GM18520 (cell line): ENCODE data around the gene PMPCA.
"Not testable (repeated sequence)": the region's sequence is repeated elsewhere in the genome, so short reads cannot be mapped to it uniquely, and the experiment has no call there.

Source experiments
- ATAC-seq: cut with Tn5 transposase; IDR thresholded peaks from one replicate; pipeline ENCODE4 v1.9.1; 2021; ENCODE audit not compliant: unreplicated experiment

Gene PMPCA

GRCh38 chr9:136409557-136410455 lies 652 bp upstream of the PMPCA start:
- ATAC-seq, result peak; percentile 10

- ATAC-seq, result no peak
Measured at GRCh38 chr9:136411378-136411777, 920 bp downstream of the PMPCA start.

GRCh38 chr9:136412962-136413361 lies 2.5 kb downstream of the PMPCA start:
- ATAC-seq, result no peak

DNA sequence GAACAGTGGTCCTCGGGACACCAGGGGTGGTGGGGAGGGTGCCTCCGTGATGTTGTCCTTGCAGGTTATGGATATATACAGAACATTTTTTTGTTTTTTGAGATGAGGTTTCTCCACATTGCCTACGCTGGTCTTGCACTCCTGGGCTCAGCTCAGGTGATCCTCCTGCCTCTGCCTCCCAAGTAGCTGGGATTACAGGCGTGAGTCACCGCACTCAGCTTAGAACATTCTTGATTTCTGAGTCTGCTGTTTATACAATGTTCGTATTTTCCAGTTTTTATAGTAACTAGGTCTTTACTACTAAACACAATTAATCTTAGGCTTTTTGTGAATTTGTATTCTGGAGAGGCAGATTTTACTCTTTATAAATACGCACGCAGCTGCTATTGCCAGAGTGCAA lies 6.0 kb downstream of the PMPCA start:
- ATAC-seq, result no peak

GRCh38 chr9:136416914-136417313 lies 6.5 kb downstream of the PMPCA start:
- no peak for ATAC-seq

DNA sequence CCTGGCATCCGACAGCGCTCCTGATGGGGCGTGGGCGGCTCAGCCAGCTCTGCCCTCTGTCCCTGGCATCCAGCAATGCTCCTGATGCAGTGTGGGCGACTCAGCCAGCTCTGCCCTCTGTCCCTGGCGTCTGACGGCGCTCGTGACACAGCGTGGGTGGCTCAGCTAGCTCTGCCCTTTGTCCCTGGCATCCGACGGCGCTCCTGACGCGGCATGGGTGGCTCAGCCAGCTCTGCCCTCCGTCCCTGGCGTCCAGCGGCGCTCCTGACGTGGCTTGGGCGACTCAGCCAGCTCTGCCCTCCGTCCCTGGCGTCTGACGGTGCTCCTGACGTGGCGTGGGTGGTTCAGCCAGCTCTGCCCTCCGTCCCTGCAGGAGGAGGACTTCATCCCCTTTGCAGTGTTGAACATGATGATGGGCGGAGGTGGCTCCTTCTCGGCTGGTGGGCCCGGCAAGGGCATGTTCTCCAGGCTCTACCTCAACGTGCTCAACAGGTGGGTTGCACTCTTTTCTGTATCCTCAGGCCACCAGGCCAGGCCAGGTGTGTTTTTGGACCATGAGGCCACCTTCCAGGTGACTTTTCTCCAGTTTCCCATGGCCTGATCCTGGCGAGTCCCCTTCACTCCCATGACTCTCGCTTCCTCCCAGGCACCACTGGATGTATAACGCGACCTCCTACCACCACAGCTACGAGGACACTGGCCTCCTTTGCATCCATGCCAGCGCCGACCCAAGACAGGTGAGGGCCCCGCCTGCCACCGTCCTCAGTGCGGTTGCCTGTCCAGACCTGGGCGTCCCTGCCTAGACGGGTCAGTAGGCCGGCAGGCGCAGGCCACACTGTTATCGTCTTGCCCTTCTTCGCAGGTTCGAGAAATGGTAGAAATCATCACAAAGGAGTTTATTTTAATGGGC lies 8.0 kb downstream of the PMPCA start:
- no peak for ATAC-seq

DNA sequence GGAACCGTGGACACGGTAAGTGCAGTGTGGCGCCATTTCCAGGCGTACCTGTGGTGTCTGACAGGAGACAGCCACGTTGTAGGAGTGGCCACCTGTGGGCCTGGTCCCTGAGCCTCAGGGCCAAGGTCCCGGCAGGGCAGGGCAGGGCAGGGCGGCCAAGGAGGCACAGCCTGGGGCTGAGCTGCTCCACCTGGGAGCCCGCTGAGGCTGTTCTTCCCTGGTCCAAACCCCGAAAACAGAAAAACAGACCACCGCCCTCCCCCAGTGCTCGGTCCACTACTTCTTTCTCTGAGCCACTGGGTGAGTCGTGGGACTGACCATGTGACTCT lies 8.6 kb downstream of the PMPCA start:
- ATAC-seq, result no peak

DNA sequence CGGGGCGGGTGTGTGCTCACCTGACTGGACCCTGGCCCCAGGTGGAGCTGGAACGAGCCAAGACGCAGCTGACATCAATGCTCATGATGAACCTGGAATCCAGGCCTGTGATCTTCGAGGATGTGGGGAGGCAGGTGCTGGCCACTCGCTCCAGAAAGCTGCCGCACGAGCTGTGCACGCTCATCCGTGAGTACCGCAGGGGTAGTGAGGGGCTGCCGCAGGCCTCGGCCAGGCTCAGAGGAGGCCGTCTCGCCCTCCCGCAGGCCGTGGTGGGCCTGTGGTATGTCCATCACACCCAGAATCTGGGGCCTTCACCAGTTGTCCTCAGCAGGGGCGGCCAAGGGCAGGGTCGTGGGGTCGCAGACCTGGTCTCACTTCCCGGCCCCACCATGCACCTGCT lies 11.3 kb downstream of the PMPCA start:
- no peak for ATAC-seq

GRCh38 chr9:136422876-136423275 lies 12.4 kb downstream of the PMPCA start:
- ATAC-seq, result no peak

GRCh38 chr9:136423432-136424146 lies 13.1 kb downstream of the PMPCA start:
- ATAC-seq, result no peak

DNA sequence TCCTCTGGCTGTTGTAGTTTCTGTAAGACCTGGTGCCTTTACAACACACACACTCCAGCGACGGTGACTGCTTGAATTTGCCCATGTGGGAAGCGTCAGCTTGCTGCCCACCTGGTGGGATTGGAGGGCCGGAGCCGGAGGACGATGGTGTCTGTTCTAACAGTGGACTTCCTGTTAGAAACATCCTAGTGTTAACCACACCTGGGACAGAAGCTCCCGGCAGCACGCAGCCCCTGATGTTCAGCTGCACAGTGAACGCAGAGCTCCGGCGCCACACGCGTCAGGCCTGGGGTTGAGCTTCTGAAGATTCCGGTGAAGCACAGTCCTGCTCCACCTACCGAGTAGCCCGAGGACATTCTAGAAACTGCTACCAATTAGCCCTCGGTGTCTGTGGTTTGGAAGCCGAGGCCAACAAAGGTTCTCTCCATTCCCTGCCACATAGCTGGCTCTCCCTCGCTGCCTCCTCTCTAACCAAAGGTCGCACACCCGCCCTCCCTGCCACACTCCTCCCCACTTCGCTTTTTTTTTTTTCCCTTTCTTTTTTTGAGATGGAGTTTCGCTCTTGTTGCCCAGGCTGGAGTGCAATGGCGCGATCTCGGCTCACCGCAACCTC lies 14.4 kb downstream of the PMPCA start:
- no peak for ATAC-seq

- ATAC-seq, result not testable (repeated sequence)
Measured at GRCh38 chr9:136425367-136425766, 14.9 kb downstream of the PMPCA start.

- ATAC-seq, result no peak
Measured at GRCh38 chr9:136426787-136427186, 16.3 kb downstream of the PMPCA start.

DNA sequence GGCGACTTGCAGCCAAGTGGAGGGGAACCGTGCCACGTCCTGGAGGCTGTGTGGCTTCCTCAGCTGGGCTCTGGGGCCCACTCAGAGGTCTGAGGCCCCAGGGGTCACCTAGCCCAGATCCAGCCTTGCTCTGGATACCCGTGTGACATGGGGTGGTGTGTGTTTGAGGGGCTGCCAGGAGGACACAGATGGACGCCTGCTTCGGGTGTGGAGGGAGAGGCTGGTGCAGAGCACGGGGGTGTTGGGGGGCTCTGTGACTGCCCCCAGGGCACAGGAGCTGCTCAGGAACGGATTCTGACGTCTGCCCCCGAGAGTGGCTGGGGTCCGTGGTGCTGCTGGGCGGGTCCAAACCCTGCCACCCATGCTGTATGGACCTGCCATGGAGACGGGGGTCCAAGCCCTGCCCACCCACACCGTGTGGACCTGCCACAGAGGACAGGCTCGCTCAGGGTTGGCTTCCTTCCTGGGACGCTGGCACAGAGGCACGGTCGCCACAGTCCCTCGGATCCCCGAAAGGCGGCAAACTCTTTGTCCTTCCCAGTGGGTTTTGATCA lies 18.7 kb downstream of the PMPCA start:
- ATAC-seq, result no peak

DNA sequence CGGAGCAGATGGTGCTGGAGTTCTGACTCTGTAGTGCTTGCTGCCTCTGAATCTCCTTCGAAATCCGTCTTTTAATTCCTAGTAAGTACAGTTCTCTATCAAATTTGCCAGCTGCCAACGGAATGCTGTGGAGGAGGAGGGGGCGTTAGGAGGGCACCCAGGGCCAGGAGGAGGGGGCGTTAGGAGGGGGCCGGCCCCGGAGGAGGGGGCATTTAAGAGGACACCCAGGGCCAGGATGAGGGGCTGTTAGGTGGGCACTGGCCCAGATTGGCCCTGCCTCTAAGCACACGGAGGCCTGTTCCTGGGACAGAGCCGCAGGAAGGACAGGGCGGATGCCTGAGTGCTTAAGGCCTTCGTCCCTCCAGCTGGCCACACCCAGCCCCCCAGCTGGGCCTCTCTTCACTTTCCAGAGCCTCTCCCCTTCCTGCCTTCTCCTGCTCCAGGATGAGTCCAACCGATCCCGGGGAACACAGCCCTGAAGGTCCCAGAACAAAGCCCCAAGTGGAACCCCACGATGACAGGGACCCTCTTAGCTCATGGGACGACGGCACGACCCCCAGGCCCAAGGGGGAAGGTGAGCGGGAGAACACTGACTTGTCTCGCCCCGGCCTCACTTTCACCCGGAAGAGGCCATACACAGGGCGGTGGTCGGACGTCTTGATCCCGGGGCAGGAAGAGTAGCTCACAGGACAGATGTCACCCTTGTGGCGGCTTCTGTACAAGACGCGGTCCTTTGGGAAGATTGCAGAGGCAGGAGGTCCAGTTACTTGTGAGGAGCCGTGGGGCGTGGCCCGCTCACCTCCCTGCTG lies 19.4 kb downstream of the PMPCA start:
- no peak for ATAC-seq

GRCh38 chr9:136430588-136431234 lies 20.3 kb downstream of the PMPCA start:
- ATAC-seq, result no peak

GRCh38 chr9:136431782-136432350 lies 21.4 kb downstream of the PMPCA start:
- no peak for ATAC-seq

- no peak for ATAC-seq
Measured at GRCh38 chr9:136432591-136432990, 22.1 kb downstream of the PMPCA start.
